Measurements from ENCODE around the gene CEP350. TPM values are rescaled to one million over a fixed set of nuclear protein-coding genes. Genes with fewer than 3 reads are reported as not detected.
A peak's percentile ranks its signal among the peaks of the same experiment; 100 is the strongest.

CEP350 gene
- total and polyA plus RNA-seq, 2 experiments from 2014 or later = 24.9 to 49.6 TPM

DNA sequence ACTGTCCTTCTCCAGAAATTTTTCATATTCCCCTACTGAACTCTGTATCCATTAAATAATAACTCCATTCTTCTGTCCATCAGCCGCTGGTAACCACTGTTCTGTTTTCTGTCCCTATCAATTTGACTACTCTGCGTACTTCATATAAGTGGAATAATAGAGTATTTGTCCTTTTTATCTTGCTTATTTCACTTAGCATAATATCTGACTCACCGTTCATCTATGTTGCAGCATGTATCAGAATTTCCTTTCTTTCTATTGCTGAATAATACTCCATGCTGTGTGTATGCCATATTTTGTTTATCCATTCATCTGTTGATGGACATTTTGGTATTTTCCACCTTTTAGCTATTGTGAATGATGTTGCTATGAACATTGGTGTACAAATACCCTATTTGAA, 71.9 kb downstream of the CEP350 start:
- TF ChIP-seq, protein P1, sequence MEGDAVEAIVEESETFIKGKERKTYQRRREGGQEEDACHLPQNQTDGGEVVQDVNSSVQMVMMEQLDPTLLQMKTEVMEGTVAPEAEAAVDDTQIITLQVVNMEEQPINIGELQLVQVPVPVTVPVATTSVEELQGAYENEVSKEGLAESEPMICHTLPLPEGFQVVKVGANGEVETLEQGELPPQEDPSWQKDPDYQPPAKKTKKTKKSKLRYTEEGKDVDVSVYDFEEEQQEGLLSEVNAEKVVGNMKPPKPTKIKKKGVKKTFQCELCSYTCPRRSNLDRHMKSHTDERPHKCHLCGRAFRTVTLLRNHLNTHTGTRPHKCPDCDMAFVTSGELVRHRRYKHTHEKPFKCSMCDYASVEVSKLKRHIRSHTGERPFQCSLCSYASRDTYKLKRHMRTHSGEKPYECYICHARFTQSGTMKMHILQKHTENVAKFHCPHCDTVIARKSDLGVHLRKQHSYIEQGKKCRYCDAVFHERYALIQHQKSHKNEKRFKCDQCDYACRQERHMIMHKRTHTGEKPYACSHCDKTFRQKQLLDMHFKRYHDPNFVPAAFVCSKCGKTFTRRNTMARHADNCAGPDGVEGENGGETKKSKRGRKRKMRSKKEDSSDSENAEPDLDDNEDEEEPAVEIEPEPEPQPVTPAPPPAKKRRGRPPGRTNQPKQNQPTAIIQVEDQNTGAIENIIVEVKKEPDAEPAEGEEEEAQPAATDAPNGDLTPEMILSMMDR (IDR thresholded peaks at IDR 0.05; ENCODE audit: low read depth, low read length) = no peak
- Histone ChIP-seq H3K27ac (no peak overlapping the region), H3K4me1 (ENCODE audit: low read depth) (no peaks in the 10 kb centered on the region)

DNA sequence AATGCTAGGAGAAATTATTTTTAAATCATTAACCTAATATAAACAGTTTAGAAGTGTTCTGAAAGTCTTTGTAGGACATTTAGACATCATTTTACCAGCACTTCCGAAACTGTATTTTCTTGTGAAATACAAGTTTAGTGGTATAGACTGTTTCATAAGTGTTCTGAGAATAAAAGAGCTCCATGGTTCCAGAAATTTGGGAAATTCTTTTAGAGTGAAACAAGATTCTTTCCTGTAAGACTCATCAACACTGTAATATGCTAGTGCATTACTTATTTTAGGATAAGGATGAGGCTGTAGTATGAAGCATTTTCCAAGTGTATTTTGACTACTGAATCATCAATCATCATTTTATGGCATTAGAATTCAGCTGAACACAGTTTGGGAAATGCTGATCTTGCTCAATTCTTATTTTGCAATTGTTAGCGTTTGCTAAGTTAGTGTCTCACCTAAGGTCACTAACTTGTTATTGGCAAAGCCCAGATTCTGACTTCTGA, 73.4 kb downstream of the CEP350 start:
- peak in 1 of 2 donors; percentile 88 for DNase-seq (ENCODE audit: low read depth in 1 of 2, low spot score in 1 of 2)
- H3K27ac ChIP-seq = no peak overlapping the region
- TF ChIP-seq, protein P1 (IDR thresholded peaks at IDR 0.05; ENCODE audit: low read depth, low read length) = no peak
- H3K4me3 ChIP-seq = no peak overlapping the region
- peaks cover 50% of the 10 kb centered on the region for H3K36me3 ChIP-seq
- no peaks in the 10 kb centered on the region for H3K27me3 ChIP-seq
- H3K9me3 ChIP-seq (ENCODE audit: low read depth) = no peaks in the 10 kb centered on the region
- no peaks in the 10 kb centered on the region for H3K4me1 ChIP-seq (ENCODE audit: low read depth)

More for the DNA sequence above, 71.9 kb downstream of the CEP350 start:
- no peaks in the 10 kb centered on the region for H3K27me3 ChIP-seq
- H3K36me3 ChIP-seq = peaks cover 52% of the 10 kb centered on the region
- no peak overlapping the region for H3K4me3 ChIP-seq
- peak in 1 of 2 donors; percentile 76 for DNase-seq (ENCODE audit: low read depth in 1 of 2, low spot score in 1 of 2)
- no peaks in the 10 kb centered on the region for H3K9me3 ChIP-seq (ENCODE audit: low read depth)

DNA sequence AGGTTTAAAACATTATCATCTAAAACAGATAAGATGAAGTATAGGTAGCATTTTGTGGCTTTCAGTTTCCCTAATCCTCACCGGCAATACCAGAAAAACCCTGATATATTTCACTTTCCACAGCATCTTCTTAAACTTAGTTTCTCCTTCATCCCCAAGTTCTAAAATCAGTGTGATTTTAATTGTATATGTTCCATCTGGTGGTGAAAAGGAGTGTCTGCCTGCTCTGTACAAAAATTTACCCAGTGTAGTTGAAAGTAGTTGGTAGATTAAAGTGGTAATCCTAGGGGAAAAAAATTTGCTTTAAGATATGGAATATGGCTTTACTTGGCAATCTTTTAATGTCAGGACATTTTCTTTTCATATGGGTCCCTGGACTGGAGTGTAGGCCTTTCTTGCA, 74.3 kb downstream of the CEP350 start:
- no peaks in the 10 kb centered on the region for H3K4me1 ChIP-seq (ENCODE audit: low read depth)
- no peak overlapping the region for H3K27ac ChIP-seq
- DNase-seq (ENCODE audit: low read depth in 1 of 2, low spot score in 1 of 2) = peak in 1 of 2 donors; percentile 29
- no peaks in the 10 kb centered on the region for H3K27me3 ChIP-seq
- TF ChIP-seq, protein P1 (IDR thresholded peaks at IDR 0.05; ENCODE audit: low read depth, low read length) = peak; percentile 39
- no peak overlapping the region for H3K4me3 ChIP-seq
- no peaks in the 10 kb centered on the region for H3K9me3 ChIP-seq (ENCODE audit: low read depth)
- peaks cover 51% of the 10 kb centered on the region for H3K36me3 ChIP-seq

DNA sequence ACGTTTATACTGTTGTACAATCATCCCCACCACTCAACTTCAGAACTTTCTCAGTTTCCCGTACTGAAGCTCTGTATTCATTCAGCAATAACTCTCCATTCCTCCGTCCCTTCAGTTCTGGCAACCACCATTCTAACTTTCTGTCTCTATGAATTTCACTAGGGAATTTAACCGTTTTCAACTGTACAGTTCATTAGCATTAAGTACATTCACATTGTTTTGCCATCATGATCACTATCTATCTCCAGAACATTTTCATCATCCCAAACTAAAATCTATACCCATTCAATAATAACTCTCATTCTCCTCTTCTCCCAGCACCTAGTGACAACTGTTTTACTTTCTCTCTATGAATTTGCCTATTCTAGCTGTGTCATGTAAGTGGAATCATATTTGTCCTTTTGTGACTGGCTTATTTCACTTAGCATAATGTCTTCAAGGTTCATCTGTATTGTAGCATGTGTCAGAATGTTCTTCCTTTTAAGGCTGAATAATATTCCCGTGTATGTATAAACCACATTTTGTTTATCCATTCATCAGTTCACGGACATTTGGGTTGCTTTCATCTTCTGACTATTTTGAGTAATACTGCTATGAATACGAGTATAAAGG, 75.0 kb downstream of the CEP350 start:
- TF ChIP-seq, protein P1 (IDR thresholded peaks at IDR 0.05; ENCODE audit: low read depth, low read length) = no peak
- Histone ChIP-seq H3K4me3 (no peak overlapping the region), H3K36me3 (peaks cover 51% of the 10 kb centered on the region), H3K27ac (no peak overlapping the region), H3K9me3 (ENCODE audit: low read depth) (no peaks in the 10 kb centered on the region), H3K4me1 (ENCODE audit: low read depth) (no peaks in the 10 kb centered on the region), H3K27me3 (no peaks in the 10 kb centered on the region)
- DNase-seq (ENCODE audit: low read depth in 1 of 2, low spot score in 1 of 2) = no peak

DNA sequence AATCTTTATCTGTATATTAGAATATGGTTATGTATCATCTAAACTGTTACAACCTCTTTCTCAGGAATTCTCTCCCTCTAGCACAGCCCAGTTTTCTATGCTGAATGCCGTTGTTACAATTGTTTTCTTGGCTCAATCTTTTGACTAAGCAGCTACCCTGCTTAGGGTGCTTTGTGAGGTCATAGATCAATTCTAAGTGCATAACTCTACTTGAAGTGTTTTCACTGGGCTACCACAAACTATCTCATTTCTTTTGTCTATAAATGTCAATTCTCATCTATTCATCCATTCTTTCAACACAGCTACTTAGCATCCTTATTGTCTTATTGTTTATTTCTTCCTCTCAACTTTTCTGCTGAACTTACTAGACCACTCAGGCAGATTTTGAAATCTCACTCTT, 77.1 kb downstream of the CEP350 start:
- TF ChIP-seq, protein P1 (IDR thresholded peaks at IDR 0.05; ENCODE audit: low read depth, low read length) = no peak
- no peaks in the 10 kb centered on the region for H3K27me3 ChIP-seq
- no peak overlapping the region for H3K4me3 ChIP-seq
- H3K9me3 ChIP-seq (ENCODE audit: low read depth) = no peaks in the 10 kb centered on the region
- DNase-seq (ENCODE audit: low read depth in 1 of 2, low spot score in 1 of 2) = no peak
- no peak overlapping the region for H3K27ac ChIP-seq
- H3K4me1 ChIP-seq (ENCODE audit: low read depth) = no peaks in the 10 kb centered on the region
- peaks cover 55% of the 10 kb centered on the region for H3K36me3 ChIP-seq
